ENCODE measurements around the gene DLEC1.

The DLEC1 gene

GRCh38 chr3:38124324-38125122 is 85.5 kb downstream of the DLEC1 start:
- Histone ChIP-seq H3K27ac (ENCODE audit: low read depth, low read length) (no peak overlapping the region), H2AFZ (ENCODE audit: low read depth, low read length, severe bottlenecking) (no peak overlapping the region), H3K9me3 (ENCODE audit: insufficient read depth, low read length) (no peaks in the 10 kb centered on the region), H3K79me2 (ENCODE audit: insufficient read depth, low read length) (no peaks in the 10 kb centered on the region), H3F3A (ENCODE audit: insufficient read depth) (no peaks in the 10 kb centered on the region), H4K20me1 (ENCODE audit: low read depth, low read length) (no peaks in the 10 kb centered on the region), H3K4me2 (ENCODE audit: low read depth, low read length, poor library complexity, severe bottlenecking) (no peak overlapping the region), H3K36me3 (ENCODE audit: low read length) (peaks cover 9% of the 10 kb centered on the region; the same call in 1 of the 2 replicates), H3K9ac (ENCODE audit: low read length) (no peak overlapping the region), H3K27me3 (ENCODE audit: low read length) (no peaks in the 10 kb centered on the region), H3K4me3 (ENCODE audit: insufficient read depth, low read length, poor library complexity, severe bottlenecking) (no peak overlapping the region), H3K9me2 (replicated peaks; ENCODE audit: insufficient read depth, low read length) (no peaks in the 10 kb centered on the region)
- no peak for TF ChIP-seq EZH2phosphoT487 (conservative IDR thresholded peaks at IDR 0.05; ENCODE audit: low read length)
- no peak for TF ChIP-seq CTCF (IDR thresholded peaks at IDR 0.05; ENCODE audit: insufficient read depth, low read length, poor library complexity, severe bottlenecking)

GRCh38 chr3:38125305-38126120 is 86.5 kb downstream of the DLEC1 start:
- Histone ChIP-seq H3K27ac (ENCODE audit: low read depth, low read length) (no peak overlapping the region), H3K36me3 (ENCODE audit: low read length) (peaks cover 9% of the 10 kb centered on the region; the same call in 1 of the 2 replicates)

More at GRCh38 chr3:38125305-38126120, 86.5 kb downstream of the DLEC1 start:
- H3K9ac ChIP-seq (ENCODE audit: low read length), result no peak overlapping the region
- no peaks in the 10 kb centered on the region for H3K9me2 ChIP-seq (replicated peaks; ENCODE audit: insufficient read depth, low read length)
- H3K9me3 ChIP-seq (ENCODE audit: insufficient read depth, low read length), result no peaks in the 10 kb centered on the region
- no peaks in the 10 kb centered on the region for H3K79me2 ChIP-seq (ENCODE audit: insufficient read depth, low read length)
- no peak overlapping the region for H3K4me3 ChIP-seq (ENCODE audit: insufficient read depth, low read length, poor library complexity, severe bottlenecking)
- no peak overlapping the region for H3K4me2 ChIP-seq (ENCODE audit: low read depth, low read length, poor library complexity, severe bottlenecking)
- H2AFZ ChIP-seq (ENCODE audit: low read depth, low read length, severe bottlenecking), result no peak overlapping the region
- no peak for TF ChIP-seq EZH2phosphoT487 (conservative IDR thresholded peaks at IDR 0.05; ENCODE audit: low read length)
- no peak for TF ChIP-seq CTCF (IDR thresholded peaks at IDR 0.05; ENCODE audit: insufficient read depth, low read length, poor library complexity, severe bottlenecking)
- no peaks in the 10 kb centered on the region for H3F3A ChIP-seq (ENCODE audit: insufficient read depth)
- H4K20me1 ChIP-seq (ENCODE audit: low read depth, low read length), result no peaks in the 10 kb centered on the region
- no peaks in the 10 kb centered on the region for H3K27me3 ChIP-seq (ENCODE audit: low read length)

All from SU-DHL-6 (cell line).